Fibroblast of mammary gland (primary cell): ENCODE measurements around the gene CCBE1.

ENCODE experiments used
- DNase-seq: peaks from one replicate; pipeline ENCODE4 v3.0.0-alpha.2; 2010; ENCODE audit warnings: low read depth
- H3K4me3 ChIP-seq: 2 replicates; pipeline ENCODE4 v1.5.1; 2011; ENCODE audit warnings: low read depth, mild to moderate bottlenecking, low read length, moderate library complexity; ENCODE audit not compliant: control insufficient read depth
- TF ChIP-seq, protein P1 (sequence below): conservative IDR thresholded peaks from 2 replicates; pipeline ENCODE4 v1.5.1; 2011; ENCODE audit warnings: low read depth, low read length, inconsistent platforms; ENCODE audit not compliant: control insufficient read depth, insufficient read depth

Gene CCBE1

DNA sequence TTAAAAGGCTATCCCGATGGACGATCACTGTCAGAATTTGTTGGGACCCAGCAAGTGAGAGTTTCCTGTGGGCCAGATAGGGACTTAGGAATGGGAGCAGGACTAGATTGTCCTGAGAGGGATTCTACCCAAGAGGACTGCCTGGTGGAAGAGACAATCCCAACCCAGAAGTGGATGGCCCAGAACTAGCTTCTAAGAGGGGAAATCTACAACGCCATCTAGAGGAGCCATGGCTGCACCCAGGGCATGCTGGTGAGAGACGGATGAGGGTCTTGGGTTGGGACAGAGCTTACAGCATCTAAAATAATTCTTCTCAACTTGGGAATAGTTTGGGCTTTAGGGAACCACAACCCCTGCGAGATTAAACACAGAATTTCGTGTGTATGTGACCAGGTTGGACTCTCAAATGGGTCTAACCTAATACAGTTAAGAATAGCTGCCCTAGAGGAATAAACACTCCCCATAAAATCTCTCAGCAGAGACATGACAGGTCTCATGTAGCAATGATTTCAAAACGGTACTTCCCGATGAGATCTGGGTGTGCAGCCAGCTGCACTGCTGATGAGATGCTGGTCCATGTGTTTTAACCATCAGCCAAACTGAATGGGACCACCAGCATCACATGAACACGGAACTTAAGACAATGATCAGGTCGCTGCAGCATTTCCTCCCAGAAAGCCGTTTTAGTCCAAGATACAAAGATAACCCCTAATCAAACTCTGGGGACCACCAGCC lies 50.8 kb downstream of the CCBE1 start:
- TF ChIP-seq, protein P1, sequence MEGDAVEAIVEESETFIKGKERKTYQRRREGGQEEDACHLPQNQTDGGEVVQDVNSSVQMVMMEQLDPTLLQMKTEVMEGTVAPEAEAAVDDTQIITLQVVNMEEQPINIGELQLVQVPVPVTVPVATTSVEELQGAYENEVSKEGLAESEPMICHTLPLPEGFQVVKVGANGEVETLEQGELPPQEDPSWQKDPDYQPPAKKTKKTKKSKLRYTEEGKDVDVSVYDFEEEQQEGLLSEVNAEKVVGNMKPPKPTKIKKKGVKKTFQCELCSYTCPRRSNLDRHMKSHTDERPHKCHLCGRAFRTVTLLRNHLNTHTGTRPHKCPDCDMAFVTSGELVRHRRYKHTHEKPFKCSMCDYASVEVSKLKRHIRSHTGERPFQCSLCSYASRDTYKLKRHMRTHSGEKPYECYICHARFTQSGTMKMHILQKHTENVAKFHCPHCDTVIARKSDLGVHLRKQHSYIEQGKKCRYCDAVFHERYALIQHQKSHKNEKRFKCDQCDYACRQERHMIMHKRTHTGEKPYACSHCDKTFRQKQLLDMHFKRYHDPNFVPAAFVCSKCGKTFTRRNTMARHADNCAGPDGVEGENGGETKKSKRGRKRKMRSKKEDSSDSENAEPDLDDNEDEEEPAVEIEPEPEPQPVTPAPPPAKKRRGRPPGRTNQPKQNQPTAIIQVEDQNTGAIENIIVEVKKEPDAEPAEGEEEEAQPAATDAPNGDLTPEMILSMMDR: peak; percentile 10
- DNase-seq: no peak
- no peak overlapping the region for H3K4me3 ChIP-seq

DNA sequence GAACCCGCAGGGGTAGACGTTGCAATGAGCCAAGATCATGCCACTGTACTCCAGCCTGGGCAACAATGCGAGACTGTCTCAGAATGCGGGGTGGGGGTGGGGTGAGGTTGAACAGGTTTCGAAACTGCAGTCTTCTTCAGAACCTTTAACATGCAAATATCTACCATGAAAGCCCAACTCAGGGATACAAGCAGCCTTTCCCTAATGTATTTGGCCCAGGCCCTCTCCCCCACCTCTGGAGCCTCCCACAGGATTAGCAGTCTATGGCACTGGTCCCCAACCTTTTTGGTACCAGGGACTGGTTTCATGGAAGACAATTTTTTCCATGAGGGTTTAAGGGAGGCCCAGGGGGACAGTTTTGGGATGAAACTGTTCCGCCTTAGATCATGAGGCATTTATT lies 53.5 kb downstream of the CCBE1 start:
- TF ChIP-seq, protein P1: no peak
- no peak for DNase-seq
- H3K4me3 ChIP-seq: no peak overlapping the region

DNA sequence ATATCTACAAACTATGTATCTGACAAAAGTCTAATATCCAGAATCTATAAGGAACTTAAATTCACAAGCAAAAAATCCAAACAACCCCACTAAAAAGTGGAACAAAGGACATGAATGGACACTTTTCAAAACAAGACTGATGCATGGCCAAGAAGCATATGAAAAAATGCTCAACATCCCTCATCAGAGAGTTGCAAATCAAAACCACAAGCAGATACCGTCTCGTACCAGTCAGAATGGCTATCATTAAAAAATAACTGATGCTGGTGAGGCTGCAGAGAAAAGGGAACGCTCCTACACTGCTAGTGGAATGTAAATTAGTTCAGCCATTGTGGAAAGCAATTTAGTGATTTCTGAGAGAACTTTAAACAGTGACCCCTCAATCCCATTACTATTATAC lies 56.5 kb downstream of the CCBE1 start:
- TF ChIP-seq, protein P1: no peak
- no peak for DNase-seq
- no peak overlapping the region for H3K4me3 ChIP-seq

DNA sequence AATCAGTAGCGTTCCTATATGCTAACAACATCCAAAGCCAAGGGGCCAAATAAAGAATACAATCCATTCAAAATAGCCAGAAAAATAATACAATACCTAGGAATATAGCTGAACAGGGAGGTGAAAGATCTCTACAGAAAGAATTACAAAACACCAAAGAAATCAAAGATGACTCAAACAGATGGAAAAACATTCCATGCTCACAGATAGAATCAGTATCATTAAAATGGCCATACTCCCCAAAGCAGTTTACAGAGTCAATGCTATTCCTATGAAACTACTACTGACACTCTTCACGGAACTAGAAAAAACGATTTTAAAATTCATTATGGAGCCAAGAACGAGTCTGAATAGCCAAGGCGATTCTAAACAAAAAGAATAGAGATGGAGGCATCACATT lies 57.4 kb downstream of the CCBE1 start:
- H3K4me3 ChIP-seq: no peak overlapping the region
- TF ChIP-seq, protein P1: no peak
- no peak for DNase-seq

DNA sequence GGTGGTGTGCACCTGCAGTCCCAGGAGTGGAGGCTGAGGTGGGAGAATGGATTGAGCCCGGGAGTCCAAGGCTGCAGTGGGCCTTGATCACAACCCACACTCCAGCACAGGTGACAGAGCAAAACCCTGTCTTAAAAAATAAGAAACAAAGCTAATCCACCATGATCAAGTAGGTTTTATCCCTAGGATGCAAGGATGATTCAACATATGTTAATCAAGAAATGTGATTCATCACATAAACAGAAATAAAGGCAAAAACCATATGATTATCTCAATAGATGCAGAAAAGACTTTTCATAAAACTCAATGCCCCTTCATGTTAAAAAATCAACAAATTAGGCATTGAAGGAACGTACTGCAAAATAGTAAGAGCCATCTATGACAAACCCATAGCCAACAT lies 58.1 kb downstream of the CCBE1 start:
- DNase-seq: no peak
- no peak overlapping the region for H3K4me3 ChIP-seq
- TF ChIP-seq, protein P1: no peak

DNA sequence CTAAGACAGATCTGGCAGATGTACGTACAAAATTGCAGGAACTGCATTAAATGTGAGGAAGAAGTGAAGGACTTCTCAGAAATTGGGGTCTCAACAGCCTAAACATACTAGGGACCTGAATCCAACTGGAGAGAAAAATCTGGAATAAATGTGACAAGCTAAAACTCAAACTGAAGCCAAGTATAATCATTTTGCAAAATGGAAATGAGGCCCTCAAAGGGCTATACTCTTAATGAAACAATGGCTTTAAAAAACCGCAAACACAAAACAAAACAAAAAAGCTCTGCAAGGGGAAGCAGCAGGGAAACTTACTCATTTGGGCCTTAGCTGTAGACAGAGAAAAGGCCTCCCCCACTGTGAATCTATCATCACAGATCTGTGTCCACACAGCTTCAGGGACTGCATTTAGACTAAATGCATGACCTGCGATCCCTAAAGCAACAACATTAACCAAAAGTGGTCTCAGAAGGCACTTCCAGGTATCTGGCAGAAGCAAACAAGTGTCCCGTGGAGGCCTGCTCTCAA lies 63.2 kb downstream of the CCBE1 start:
- TF ChIP-seq, protein P1: no peak
- no peak overlapping the region for H3K4me3 ChIP-seq
- no peak for DNase-seq
